GDM1 (cell line): ENCODE results near the gene SOBP.

ENCODE experiments used
- DNase-seq: peaks from one replicate; lab custom pipeline; 2025; lab: John Stamatoyannopoulos, UW

The SOBP gene

GRCh38 chr6:107661291-107661690, 171.4 kb downstream of the SOBP start:
- no peak for DNase-seq

- DNase-seq = no peak
These were observed 172.4 kb downstream of the SOBP start for GRCh38 chr6:107662333-107662732.

GRCh38 chr6:107663308-107663707, 173.4 kb downstream of the SOBP start:
- no peak for DNase-seq

GRCh38 chr6:107665382-107665781, 175.5 kb downstream of the SOBP start:
- DNase-seq = no peak

- no peak for DNase-seq
These were observed 176.4 kb downstream of the SOBP start for GRCh38 chr6:107666084-107666980.

- DNase-seq = no peak
These were observed 177.2 kb downstream of the SOBP start for GRCh38 chr6:107666981-107667601.

- no peak for DNase-seq
These were observed 177.9 kb downstream of the SOBP start for GRCh38 chr6:107667790-107668189.

GRCh38 chr6:107668743-107669474, 179.0 kb downstream of the SOBP start:
- no peak for DNase-seq

- peak; percentile 36 for DNase-seq
These were observed 180.9 kb downstream of the SOBP start for GRCh38 chr6:107670792-107671199.

GRCh38 chr6:107673076-107673494, 183.2 kb downstream of the SOBP start:
- DNase-seq = no peak

GRCh38 chr6:107674995-107675738, 185.2 kb downstream of the SOBP start:
- peak; percentile 61 for DNase-seq

GRCh38 chr6:107676042-107676441, 186.1 kb downstream of the SOBP start:
- DNase-seq = no peak

GRCh38 chr6:107677399-107677798, 187.5 kb downstream of the SOBP start:
- DNase-seq = no peak

- DNase-seq = no peak
These were observed 189.5 kb downstream of the SOBP start for GRCh38 chr6:107679457-107679856.

- DNase-seq = no peak
These were observed 192.8 kb downstream of the SOBP start for GRCh38 chr6:107682721-107683120.

GRCh38 chr6:107683183-107683582, 193.3 kb downstream of the SOBP start:
- DNase-seq = no peak

GRCh38 chr6:107684996-107685395, 195.1 kb downstream of the SOBP start:
- no peak for DNase-seq

GRCh38 chr6:107689190-107689589, 199.3 kb downstream of the SOBP start:
- no peak for DNase-seq

- DNase-seq = no peak
These were observed 200.2 kb downstream of the SOBP start for GRCh38 chr6:107689951-107690642.

- no peak for DNase-seq
These were observed 200.7 kb downstream of the SOBP start for GRCh38 chr6:107690643-107691061.

- DNase-seq = no peak
These were observed 201.3 kb downstream of the SOBP start for GRCh38 chr6:107691062-107691751.
